SK-N-SH treated with all-trans-retinoic acid at 6 μM for 48 hours (cell line): ENCODE data around the gene HHAT.

Experiments used
- ARNTL ChIP-seq: fragments of 450-650 bp; formaldehyde crosslinking; IDR thresholded peaks from 2 replicates; pipeline ENCODE4 v1.5.0; 2020; ENCODE audit warnings: low read depth, mild to moderate bottlenecking, moderate library complexity, borderline replicate concordance
- BACH2 ChIP-seq: fragments of 250-450 bp; sonication (Bioruptor Pico); IDR thresholded peaks from 2 replicates; pipeline ENCODE4 v1.9.0; 2021; ENCODE audit warnings: mild to moderate bottlenecking, borderline replicate concordance
- GLIS3 ChIP-seq: fragments of 250-450 bp; sonication (Bioruptor Pico); IDR thresholded peaks from 2 replicates; pipeline ENCODE4 v1.5.0; 2020; ENCODE audit warnings: mild to moderate bottlenecking, moderate library complexity
- ISL1 ChIP-seq: fragments of 250-450 bp; sonication (Bioruptor Pico); IDR thresholded peaks from 2 replicates; pipeline ENCODE4 v2.1.2; 2022; ENCODE audit warnings: mild to moderate bottlenecking, moderate library complexity
- OSR1 ChIP-seq: fragments of 250-450 bp; sonication (Bioruptor Pico); IDR thresholded peaks from 2 replicates; pipeline ENCODE4 v1.8.0; 2022; ENCODE audit warnings: moderate library complexity, mild to moderate bottlenecking, inconsistent platforms
- PATZ1 ChIP-seq: fragments of 250-450 bp; sonication (Bioruptor Pico); IDR thresholded peaks from 2 replicates; pipeline ENCODE4 v1.8.0; 2020; ENCODE audit warnings: mild to moderate bottlenecking, moderate library complexity, borderline replicate concordance
- POU6F1 ChIP-seq: fragments of 250-450 bp; sonication (Bioruptor Pico); IDR thresholded peaks from 2 replicates; pipeline ENCODE4 v1.8.0; 2021; ENCODE audit warnings: low read depth, mild to moderate bottlenecking, moderate library complexity, borderline replicate concordance
- PPARA ChIP-seq: fragments of 250-450 bp; sonication (Bioruptor Pico); IDR thresholded peaks from 2 replicates; pipeline ENCODE4 v1.5.0; 2020; ENCODE audit warnings: mild to moderate bottlenecking, borderline replicate concordance
- RARB ChIP-seq: fragments of 250-450 bp; sonication (Bioruptor Pico); IDR thresholded peaks from 2 replicates; pipeline ENCODE4 v1.8.0; 2021; ENCODE audit warnings: mild to moderate bottlenecking, moderate library complexity
- TSHZ2 ChIP-seq: fragments of 250-450 bp; sonication (Bioruptor Pico); IDR thresholded peaks from 2 replicates; pipeline ENCODE4 v1.5.0; 2020; ENCODE audit warnings: mild to moderate bottlenecking, moderate library complexity
- ZFP3 ChIP-seq: fragments of 250-450 bp; sonication (Bioruptor Pico); IDR thresholded peaks from 2 replicates; pipeline ENCODE4 v1.5.0; 2020; ENCODE audit warnings: mild to moderate bottlenecking, moderate library complexity
- ZFP30 ChIP-seq: fragments of 450-650 bp; formaldehyde crosslinking; IDR thresholded peaks from 2 replicates; pipeline ENCODE4 v1.5.0; 2022; ENCODE audit warnings: mild to moderate bottlenecking, moderate library complexity
- ZNF565 ChIP-seq: fragments of 450-650 bp; formaldehyde crosslinking; conservative IDR thresholded peaks from 2 replicates; pipeline ENCODE4 v1.5.0; 2020; ENCODE audit warnings: low read depth, mild to moderate bottlenecking, moderate library complexity
- ZNF8 ChIP-seq: fragments of 450-650 bp; formaldehyde crosslinking; IDR thresholded peaks from 2 replicates; pipeline ENCODE4 v1.5.0; 2020; ENCODE audit warnings: mild to moderate bottlenecking, moderate library complexity

GRCh38 chr1:210482945-210483617, 154.4 kb downstream of the HHAT start:
- TF ChIP-seq GLIS3 (no peak), PATZ1 (CRISPR knock-in tag) (no peak), TSHZ2 (CRISPR knock-in tag) (no peak), ZNF8 (CRISPR knock-in tag) (no peak), RARB (CRISPR knock-in tag) (no peak), ZNF565 (no peak), ZFP30 (CRISPR knock-in tag) (no peak), POU6F1 (CRISPR knock-in tag) (no peak), BACH2 (CRISPR knock-in tag) (no peak), ARNTL (no peak), OSR1 (CRISPR knock-in tag) (no peak), ISL1 (no peak), ZFP3 (no peak), PPARA (CRISPR knock-in tag) (no peak)
